GM12878 (cell line): ENCODE data around the gene ZNF764. TPM values are rescaled to one million over a fixed set of nuclear protein-coding genes. Genes with fewer than 3 reads are reported as not detected.
A peak's percentile ranks its signal among the peaks of the same experiment; 100 is the strongest.

Source experiments
- IKZF2 ChIP-seq, 2 experiments: fragments of 450-650 bp; IDR thresholded peaks; 2 replicates each; pipeline ENCODE4 v1.6.1; 2017; ENCODE audit warnings: mild to moderate bottlenecking in 2 of 2, moderate library complexity in 2 of 2
- PAX5 ChIP-seq: IDR thresholded peaks from 2 replicates; pipeline ENCODE4 v1.6.1; 2011; ENCODE audit warnings: low read depth, low read length, borderline replicate concordance
- SMAD1 ChIP-seq: fragments of 450-650 bp; IDR thresholded peaks from 2 replicates; pipeline ENCODE4 v1.6.1; 2018; ENCODE audit warnings: mild to moderate bottlenecking, low read depth; ENCODE audit not compliant: partially characterized antibody
- YY1 ChIP-seq: IDR thresholded peaks from 2 replicates; pipeline ENCODE4 v1.6.1; 2011; ENCODE audit warnings: low read depth, mild to moderate bottlenecking, low read length
- ZBED1 ChIP-seq: IDR thresholded peaks from 2 replicates; pipeline ENCODE4 v1.6.1; 2016; ENCODE audit warnings: borderline replicate concordance
- ZNF687 ChIP-seq: fragments of 450-650 bp; IDR thresholded peaks from 2 replicates; pipeline ENCODE4 v1.6.1; 2017; ENCODE audit warnings: mild to moderate bottlenecking, moderate library complexity
- polyA plus RNA-seq, 11 experiments: library from polyadenylated mRNA; depleted of rRNA in 4 of 11; unstranded in 6 of 11; stranded (reverse) in 5 of 11; fragments of >200 nt; fragmentation: Nextera tagmentation in 4 of 11; fragmentation: Illumina TruSeq in 1 of 11; extraction: Ambion mirVana in 4 of 11; extraction: Trizol in 1 of 11; gene quantifications; 1 replicate in 1 of 11; 2 replicates in 10 of 11; pipeline versions ENCODE4 v1.2.1 to v1.2.3, GENCODE V29; 2011 to 2016; ENCODE audit warnings: inconsistent platforms in 2 of 11, missing spikeins in 2 of 11, low read depth in 1 of 11
- total RNA-seq, 4 experiments: library from RNA; depleted of rRNA in 3 of 4; stranded (reverse); fragments of >200 nt in 3 of 4; fragmentation: Illumina TruSeq in 1 of 4; extraction: Trizol in 1 of 4; gene quantifications; 2 replicates each; pipeline versions ENCODE4 v1.2.1 to v1.2.3, GENCODE V29; 2013 to 2021

ZNF764 gene
- total and polyA plus RNA-seq, 10 of the 15 experiments (the other 5 are each of a cell fraction or from before 2014, with no cell fraction given): 0.61 to 11.9 (median 3.8) TPM

- TF ChIP-seq ZNF687 (0 out of 2 replicates have a peak, but pooled peaks have one; percentile 55), ZBED1 (0 out of 2 replicates have a peak, but pooled peaks have one; percentile 35), PAX5 (no peak), SMAD1 (no peak), IKZF2 (IDR thresholded peaks at IDR 0.05) (peak in 1 of 2 experiments; percentile 35; a peak in 1 of 4 replicates), YY1 (no peak)
These were observed 30.5 kb downstream of the ZNF764 start (continued) for GRCh38 chr16:30527635-30528178.
